Stimulated activated naive CD8-positive, alpha-beta T cell treated with anti-CD3 and anti-CD28 coated beads, Interleukin-15, Interleukin-2, amounts not matched to agents 100 ng/mL and 50 ng/mL, for 24 hours (primary cell): ENCODE data around the gene UFSP2.

Source experiments
- H3K27ac Mint-ChIP-seq: one replicate; pipeline ENCODE4 v1.8.0; 2021; ENCODE audit warnings: mild to moderate bottlenecking, mixed read lengths
- H3K27me3 Mint-ChIP-seq: one replicate; pipeline ENCODE4 v1.8.0; 2021; ENCODE audit warnings: mixed read lengths
- H3K36me3 Mint-ChIP-seq: one replicate; pipeline ENCODE4 v1.8.0; 2021; ENCODE audit warnings: low read depth, mixed read lengths
- H3K4me1 Mint-ChIP-seq: one replicate; pipeline ENCODE4 v1.8.0; 2021; ENCODE audit warnings: low read depth, mixed read lengths
- H3K4me3 Mint-ChIP-seq: one replicate; pipeline ENCODE4 v1.8.0; 2021; ENCODE audit warnings: mild to moderate bottlenecking, mixed read lengths
- H3K9me3 Mint-ChIP-seq: one replicate; pipeline ENCODE4 v1.8.0; 2021; ENCODE audit warnings: mixed read lengths

Gene UFSP2

GRCh38 chr4:185457136-185457535 lies 31.4 kb upstream of the UFSP2 start:
- Mint-ChIP-seq H3K4me1 (no peaks in the 10 kb centered on the region), H3K27ac (no peak overlapping the region), H3K4me3 (no peak overlapping the region), H3K9me3 (no peaks in the 10 kb centered on the region), H3K27me3 (peaks cover 18% of the 10 kb centered on the region), H3K36me3 (no peaks in the 10 kb centered on the region)

GRCh38 chr4:185456131-185456530 lies 30.4 kb upstream of the UFSP2 start:
- no peaks in the 10 kb centered on the region for H3K4me1 Mint-ChIP-seq
- H3K9me3 Mint-ChIP-seq: no peaks in the 10 kb centered on the region
- H3K27me3 Mint-ChIP-seq: peaks cover 21% of the 10 kb centered on the region
- H3K36me3 Mint-ChIP-seq: no peaks in the 10 kb centered on the region
- H3K4me3 Mint-ChIP-seq: no peak overlapping the region
- H3K27ac Mint-ChIP-seq: no peak overlapping the region

- Mint-ChIP-seq H3K9me3 (no peaks in the 10 kb centered on the region), H3K4me1 (no peaks in the 10 kb centered on the region), H3K27ac (no peak overlapping the region), H3K36me3 (no peaks in the 10 kb centered on the region), H3K4me3 (no peak overlapping the region), H3K27me3 (peaks cover 21% of the 10 kb centered on the region)
Observed at GRCh38 chr4:185445209-185445608, 19.4 kb upstream of the UFSP2 start.

GRCh38 chr4:185441479-185441878 lies 15.7 kb upstream of the UFSP2 start:
- peaks cover 15% of the 10 kb centered on the region for H3K27me3 Mint-ChIP-seq
- no peak overlapping the region for H3K4me3 Mint-ChIP-seq
- H3K27ac Mint-ChIP-seq: no peak overlapping the region
- H3K9me3 Mint-ChIP-seq: no peaks in the 10 kb centered on the region
- no peaks in the 10 kb centered on the region for H3K36me3 Mint-ChIP-seq
- H3K4me1 Mint-ChIP-seq: no peaks in the 10 kb centered on the region

GRCh38 chr4:185437809-185438208 lies 12.0 kb upstream of the UFSP2 start:
- H3K36me3 Mint-ChIP-seq: no peaks in the 10 kb centered on the region
- H3K9me3 Mint-ChIP-seq: no peaks in the 10 kb centered on the region
- no peaks in the 10 kb centered on the region for H3K4me1 Mint-ChIP-seq
- H3K27me3 Mint-ChIP-seq: peaks cover 19% of the 10 kb centered on the region
- no peak overlapping the region for H3K27ac Mint-ChIP-seq
- no peak overlapping the region for H3K4me3 Mint-ChIP-seq

GRCh38 chr4:185435466-185435865 lies 9.7 kb upstream of the UFSP2 start:
- peaks cover 11% of the 10 kb centered on the region for H3K27me3 Mint-ChIP-seq
- H3K4me1 Mint-ChIP-seq: no peaks in the 10 kb centered on the region
- H3K9me3 Mint-ChIP-seq: no peaks in the 10 kb centered on the region
- H3K4me3 Mint-ChIP-seq: no peak overlapping the region
- H3K36me3 Mint-ChIP-seq: no peaks in the 10 kb centered on the region
- no peak overlapping the region for H3K27ac Mint-ChIP-seq

- H3K4me3 Mint-ChIP-seq: no peak overlapping the region
- no peaks in the 10 kb centered on the region for H3K36me3 Mint-ChIP-seq
- peaks cover 10% of the 10 kb centered on the region for H3K4me1 Mint-ChIP-seq
- H3K9me3 Mint-ChIP-seq: no peaks in the 10 kb centered on the region
- peaks cover 4% of the 10 kb centered on the region for H3K27me3 Mint-ChIP-seq
- no peak overlapping the region for H3K27ac Mint-ChIP-seq
Observed at GRCh38 chr4:185429660-185430059, 3.9 kb upstream of the UFSP2 start.

- peak overlapping the region; percentile 56 for H3K4me3 Mint-ChIP-seq
- H3K9me3 Mint-ChIP-seq: no peaks in the 10 kb centered on the region
- no peaks in the 10 kb centered on the region for H3K36me3 Mint-ChIP-seq
- H3K27ac Mint-ChIP-seq: no peak overlapping the region
- peaks cover 24% of the 10 kb centered on the region for H3K4me1 Mint-ChIP-seq
- peaks cover 4% of the 10 kb centered on the region for H3K27me3 Mint-ChIP-seq
Observed at GRCh38 chr4:185426960-185427688, 1.4 kb upstream of the UFSP2 start.

- Mint-ChIP-seq H3K27ac (peak overlapping the region; percentile 100), H3K4me1 (peaks cover 24% of the 10 kb centered on the region)
Observed at GRCh38 chr4:185424905-185425646, 688 bp downstream of the UFSP2 start.

GRCh38 chr4:185421366-185422124 lies 4.2 kb downstream of the UFSP2 start:
- peaks cover 24% of the 10 kb centered on the region for H3K4me1 Mint-ChIP-seq
- no peaks in the 10 kb centered on the region for H3K27me3 Mint-ChIP-seq
- H3K9me3 Mint-ChIP-seq: no peaks in the 10 kb centered on the region
- no peak overlapping the region for H3K4me3 Mint-ChIP-seq
- no peak overlapping the region for H3K27ac Mint-ChIP-seq
- peaks cover 38% of the 10 kb centered on the region for H3K36me3 Mint-ChIP-seq

More at GRCh38 chr4:185424905-185425646, 688 bp downstream of the UFSP2 start:
- peaks cover 4% of the 10 kb centered on the region for H3K27me3 Mint-ChIP-seq
- H3K4me3 Mint-ChIP-seq: peak overlapping the region; percentile 90
- H3K9me3 Mint-ChIP-seq: no peaks in the 10 kb centered on the region
- H3K36me3 Mint-ChIP-seq: peaks cover 18% of the 10 kb centered on the region

GRCh38 chr4:185416955-185417354 lies 8.8 kb downstream of the UFSP2 start:
- H3K9me3 Mint-ChIP-seq: no peaks in the 10 kb centered on the region
- H3K4me1 Mint-ChIP-seq: no peaks in the 10 kb centered on the region
- H3K36me3 Mint-ChIP-seq: peaks cover 55% of the 10 kb centered on the region
- H3K4me3 Mint-ChIP-seq: no peak overlapping the region
- no peaks in the 10 kb centered on the region for H3K27me3 Mint-ChIP-seq
- no peak overlapping the region for H3K27ac Mint-ChIP-seq

GRCh38 chr4:185412412-185412811 lies 13.4 kb downstream of the UFSP2 start:
- H3K4me1 Mint-ChIP-seq: no peaks in the 10 kb centered on the region
- H3K4me3 Mint-ChIP-seq: no peak overlapping the region
- H3K9me3 Mint-ChIP-seq: no peaks in the 10 kb centered on the region
- H3K27me3 Mint-ChIP-seq: no peaks in the 10 kb centered on the region
- H3K36me3 Mint-ChIP-seq: peaks cover 40% of the 10 kb centered on the region
- H3K27ac Mint-ChIP-seq: no peak overlapping the region

GRCh38 chr4:185411849-185412248 lies 13.9 kb downstream of the UFSP2 start:
- no peaks in the 10 kb centered on the region for H3K4me1 Mint-ChIP-seq
- H3K36me3 Mint-ChIP-seq: peaks cover 34% of the 10 kb centered on the region
- no peak overlapping the region for H3K27ac Mint-ChIP-seq
- no peak overlapping the region for H3K4me3 Mint-ChIP-seq
- H3K9me3 Mint-ChIP-seq: no peaks in the 10 kb centered on the region
- no peaks in the 10 kb centered on the region for H3K27me3 Mint-ChIP-seq

GRCh38 chr4:185408432-185408831 lies 17.3 kb downstream of the UFSP2 start:
- H3K4me1 Mint-ChIP-seq: no peaks in the 10 kb centered on the region
- no peaks in the 10 kb centered on the region for H3K27me3 Mint-ChIP-seq
- no peak overlapping the region for H3K4me3 Mint-ChIP-seq
- no peaks in the 10 kb centered on the region for H3K9me3 Mint-ChIP-seq
- no peak overlapping the region for H3K27ac Mint-ChIP-seq
- peaks cover 39% of the 10 kb centered on the region for H3K36me3 Mint-ChIP-seq
